ENCODE data around the gene LYPD8.

Gene LYPD8

DNA sequence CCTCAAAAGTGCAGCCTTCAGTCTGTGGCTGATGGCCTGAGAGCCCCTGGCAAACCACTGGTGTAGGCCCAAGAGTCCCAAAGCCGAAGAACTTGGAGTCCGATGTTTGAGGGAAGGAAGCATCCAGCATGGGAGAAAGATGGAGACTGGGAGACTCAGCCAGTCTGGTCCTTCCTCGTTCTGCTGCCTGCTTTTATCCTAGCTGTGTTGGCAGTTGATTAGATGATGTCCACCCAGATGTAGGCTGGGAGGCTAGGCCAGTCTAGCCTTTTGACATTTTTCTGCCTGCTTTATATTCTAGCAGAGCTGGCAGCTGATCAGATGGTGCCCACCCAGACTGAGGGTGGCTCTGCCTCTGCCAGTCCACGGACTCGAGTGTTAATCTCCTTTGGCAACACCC, 1.1 kb upstream of the LYPD8 start:
- no peak for DNase-seq

GRCh38 chr1:248756151-248756550, 592 bp upstream of the LYPD8 start:
- no peak for DNase-seq

DNA sequence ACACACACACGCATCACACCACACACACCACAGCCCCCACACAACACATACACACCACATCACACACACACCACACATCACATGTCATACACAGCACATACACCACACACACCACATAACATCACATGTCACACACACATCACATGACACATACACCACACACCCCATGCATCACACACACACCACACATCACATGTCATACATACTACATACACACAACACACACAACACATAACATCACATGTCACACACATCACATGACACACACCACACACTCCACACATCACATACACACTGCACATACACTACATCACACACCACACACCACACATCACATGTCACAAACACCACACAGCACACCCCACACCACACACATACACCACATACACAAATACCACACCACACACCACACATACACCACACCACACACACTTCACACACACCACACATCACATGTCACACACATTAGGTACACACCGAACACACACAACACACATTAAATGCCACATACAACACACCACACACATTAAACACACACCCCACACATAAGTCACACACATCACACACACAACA, 1.8 kb downstream of the LYPD8 start:
- no peak for DNase-seq

- DNase-seq, result no peak
Measured at GRCh38 chr1:248753029-248753594, 2.4 kb downstream of the LYPD8 start.

DNA sequence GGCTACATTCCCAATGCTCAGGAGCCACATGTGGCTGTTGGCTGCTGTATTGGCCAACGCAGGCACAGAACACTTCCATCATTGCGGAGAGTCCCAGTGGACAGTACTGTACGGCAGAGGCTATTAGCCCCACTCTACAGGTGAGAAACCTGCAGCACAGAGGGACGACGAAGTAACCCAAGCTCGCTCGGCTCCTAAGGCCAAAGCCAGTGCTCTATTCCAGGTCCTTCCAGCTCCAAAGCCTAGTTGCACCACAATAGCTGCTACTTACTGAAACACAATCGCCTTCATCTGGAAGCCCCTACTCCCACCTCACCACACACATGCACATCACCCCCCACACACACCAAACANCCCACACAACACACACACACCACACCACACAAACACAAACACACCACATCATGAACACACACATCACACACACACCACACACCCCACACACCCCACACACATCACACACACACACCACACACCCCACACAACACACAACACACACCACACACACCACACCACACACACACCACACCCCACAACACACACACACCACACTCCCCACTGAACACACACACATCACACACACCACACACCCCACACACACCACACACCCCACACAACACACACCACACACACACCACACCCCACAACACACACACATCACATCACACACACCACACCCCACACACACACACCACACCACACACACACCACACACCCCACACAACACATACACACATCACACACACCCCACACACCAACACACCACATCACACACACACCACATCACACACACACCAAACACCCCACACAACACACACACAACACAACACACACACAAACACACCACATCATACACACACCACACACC, 3.2 kb downstream of the LYPD8 start:
- no peak for DNase-seq

- DNase-seq, result no peak
Measured at GRCh38 chr1:248751635-248752034, 3.9 kb downstream of the LYPD8 start.

DNA sequence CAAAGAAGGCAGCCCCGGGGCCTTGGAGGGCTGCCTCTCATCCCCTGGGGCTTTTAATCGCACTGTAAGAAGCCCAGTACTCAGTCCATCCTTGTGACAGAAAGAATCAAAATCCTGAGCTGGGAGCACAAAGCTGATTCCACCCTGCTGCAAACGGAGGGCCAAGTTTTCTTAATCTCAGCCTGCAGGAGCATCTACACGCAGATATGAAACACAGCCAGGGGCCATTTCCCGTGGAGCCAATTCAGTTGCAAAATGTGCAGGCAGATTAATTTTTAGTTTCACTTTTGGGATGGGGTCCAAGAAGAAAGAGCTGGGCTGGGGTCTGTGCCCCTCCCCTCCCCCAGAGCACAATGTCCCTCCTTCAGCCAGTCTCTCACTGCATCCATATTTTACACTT, 4.4 kb downstream of the LYPD8 start:
- no peak for DNase-seq

DNA sequence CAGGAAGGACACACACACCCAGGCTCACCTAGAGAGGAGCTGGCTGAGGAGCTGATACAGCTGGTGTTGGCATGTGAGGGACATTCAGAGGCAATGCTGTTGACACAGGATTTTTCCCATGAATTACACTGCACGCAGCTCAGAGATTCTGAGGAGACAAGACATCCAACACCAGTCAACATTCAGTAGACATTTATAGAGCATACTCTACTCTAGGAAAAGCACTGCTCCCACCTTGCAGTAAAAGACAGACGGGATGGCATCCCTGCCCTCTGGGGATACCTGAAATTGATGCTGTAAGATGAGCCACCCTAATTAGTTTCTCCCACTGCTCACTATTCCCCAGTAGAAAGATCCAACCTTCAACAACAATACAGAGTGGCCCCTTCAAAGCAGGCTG, 5.1 kb downstream of the LYPD8 start:
- no peak for DNase-seq

DNA sequence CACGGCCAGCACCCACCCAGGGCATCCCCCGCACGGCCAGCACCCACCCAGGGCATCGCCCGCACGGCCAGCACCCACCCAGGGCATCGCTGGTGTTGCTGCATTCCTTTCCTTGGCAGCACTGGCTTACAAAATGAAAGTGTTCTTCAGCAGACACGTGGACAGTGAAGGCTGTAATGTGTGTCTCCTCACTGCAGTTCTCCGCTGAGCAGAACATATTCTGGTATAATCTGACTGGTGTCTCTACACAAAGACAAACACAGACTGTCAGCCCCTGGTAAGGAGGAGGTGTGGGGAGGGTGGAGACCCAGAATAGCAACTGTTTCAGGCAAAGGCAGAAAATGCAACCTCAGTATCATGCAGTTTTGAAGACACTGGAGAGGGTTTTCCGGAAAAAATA, 7.3 kb downstream of the LYPD8 start:
- no peak for DNase-seq

- DNase-seq, result no peak
Measured at GRCh38 chr1:248740876-248741275, 14.7 kb downstream of the LYPD8 start.

- DNase-seq, result no peak
Measured at GRCh38 chr1:248739572-248740205, 15.9 kb downstream of the LYPD8 start.

DNA sequence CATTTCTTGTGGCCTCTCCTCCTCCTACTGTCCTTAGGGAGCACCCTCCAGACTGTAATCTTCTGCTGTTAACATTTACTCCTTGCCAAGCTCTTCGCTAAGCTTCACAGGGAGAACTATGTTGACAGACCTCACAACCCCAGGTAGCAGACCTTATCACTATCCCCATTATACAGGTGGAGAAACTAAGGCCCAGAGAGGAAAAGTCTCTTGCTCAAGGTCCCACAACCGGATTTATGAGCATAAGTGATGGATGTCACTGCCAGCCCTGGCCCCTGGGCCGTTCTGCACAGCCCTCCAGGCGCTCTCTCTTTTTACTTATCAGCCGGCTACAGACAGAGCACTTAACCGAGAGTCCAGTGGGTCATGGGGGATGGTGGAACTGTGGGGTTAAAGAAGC, 18.1 kb downstream of the LYPD8 start:
- no peak for DNase-seq

DNA sequence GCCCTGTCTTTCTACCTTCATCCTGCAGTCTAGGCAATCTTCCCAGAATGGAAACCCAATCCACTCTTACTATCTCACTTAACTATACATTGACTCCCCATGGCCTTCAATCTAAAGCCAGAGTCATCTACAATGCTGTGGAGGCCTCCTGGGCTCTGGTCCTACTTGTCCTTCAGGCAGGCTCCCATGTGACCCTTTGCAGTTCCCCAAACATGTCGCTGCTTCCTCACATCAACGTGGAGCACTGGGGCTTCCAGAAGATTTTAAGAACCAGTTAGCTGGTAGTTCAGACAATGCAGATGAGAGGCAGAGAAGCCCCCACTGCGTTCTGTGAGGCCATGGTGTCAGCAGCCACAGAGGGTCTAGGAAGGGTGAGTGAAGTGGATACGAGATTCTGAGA, 18.6 kb downstream of the LYPD8 start:
- DNase-seq, result no peak

- DNase-seq, result no peak
Measured at GRCh38 chr1:248733566-248733965, 22.0 kb downstream of the LYPD8 start.

GRCh38 chr1:248730507-248731335, 24.8 kb downstream of the LYPD8 start:
- DNase-seq, result no peak

DNA sequence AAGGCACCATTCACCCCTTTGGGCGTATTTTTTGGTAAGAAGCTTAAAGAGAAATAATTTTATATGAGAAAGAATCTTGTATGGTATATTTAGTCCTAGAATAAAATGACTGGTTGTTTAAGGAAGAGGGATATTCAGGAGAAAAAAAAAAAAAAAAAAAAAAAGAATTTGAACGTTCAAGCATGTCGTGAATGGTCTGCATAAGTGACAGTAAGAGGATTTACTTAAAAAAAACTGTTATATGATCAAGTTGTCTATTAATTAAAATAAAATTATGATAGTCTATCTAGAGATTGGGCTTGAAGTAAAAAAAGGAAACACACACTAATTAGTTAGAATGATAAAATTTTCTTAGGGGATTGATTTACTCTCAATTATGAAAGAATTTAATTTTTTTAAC, 41.3 kb downstream of the LYPD8 start:
- no peak for DNase-seq

DNA sequence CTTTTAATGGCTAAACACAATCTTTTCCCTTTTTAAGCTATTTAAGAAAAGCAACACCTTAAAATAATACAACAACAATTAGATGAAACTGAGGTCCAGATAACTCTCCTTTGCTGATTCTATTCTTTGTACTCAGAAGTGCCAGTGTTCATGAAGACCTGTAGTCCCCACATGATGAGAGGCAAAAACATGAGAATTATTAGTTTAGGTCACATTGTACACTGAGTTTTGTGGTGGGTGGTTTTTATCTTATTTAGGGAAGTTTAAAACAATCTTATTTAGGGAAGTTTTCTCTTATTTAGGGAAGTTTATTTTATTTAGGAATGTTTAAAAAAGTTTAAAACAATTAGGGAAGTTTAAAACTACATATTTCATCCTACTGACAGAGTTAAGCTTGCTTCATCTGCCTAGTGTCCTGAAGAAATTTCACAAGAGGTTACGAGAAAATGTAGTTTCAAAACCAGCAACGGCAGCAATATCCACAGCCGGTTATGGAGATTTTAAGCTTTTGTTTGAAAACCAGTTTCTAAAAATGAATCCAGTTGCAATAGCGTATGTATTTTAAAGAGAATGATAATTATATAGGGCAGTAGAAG, 45.2 kb downstream of the LYPD8 start:
- no peak for DNase-seq

DNA sequence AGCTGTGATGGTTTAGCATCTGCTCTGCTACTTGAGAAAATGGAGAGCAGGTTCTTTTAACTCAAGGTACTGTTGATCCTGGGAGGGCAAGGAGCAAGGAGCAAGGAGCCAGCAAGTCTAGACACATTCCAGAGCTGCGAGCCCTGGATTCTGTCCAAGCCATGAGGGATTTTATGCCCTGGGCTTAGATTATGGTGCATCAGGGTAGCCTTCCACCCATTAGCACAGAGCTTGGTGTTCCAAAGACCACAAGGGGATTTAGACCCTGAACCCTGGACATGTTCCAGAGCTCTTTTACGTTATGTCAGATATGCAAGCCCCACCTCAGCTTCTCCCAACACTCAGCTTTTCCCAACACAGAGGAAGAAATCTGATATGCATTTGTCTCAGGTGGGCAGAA, 51.0 kb downstream of the LYPD8 start:
- no peak for DNase-seq

DNA sequence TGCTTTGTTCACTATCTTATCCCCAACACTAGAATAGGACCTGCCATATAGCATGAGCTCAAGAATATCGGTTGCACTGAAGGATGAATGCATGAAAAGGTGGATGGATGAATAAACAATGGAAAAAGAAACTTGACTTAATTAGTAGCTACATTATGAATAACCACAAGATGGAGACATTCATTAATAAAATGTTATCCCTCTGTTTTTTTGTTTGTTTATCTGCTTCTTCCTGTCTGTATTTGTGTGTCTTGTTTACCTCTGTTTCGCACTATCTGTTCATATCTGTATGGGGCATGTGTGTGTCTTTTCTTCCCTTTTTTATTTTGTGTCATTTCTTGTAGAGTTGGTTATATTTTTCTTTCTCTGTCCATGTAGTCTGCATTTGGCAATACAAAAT, 51.9 kb downstream of the LYPD8 start:
- DNase-seq, result no peak

DNA sequence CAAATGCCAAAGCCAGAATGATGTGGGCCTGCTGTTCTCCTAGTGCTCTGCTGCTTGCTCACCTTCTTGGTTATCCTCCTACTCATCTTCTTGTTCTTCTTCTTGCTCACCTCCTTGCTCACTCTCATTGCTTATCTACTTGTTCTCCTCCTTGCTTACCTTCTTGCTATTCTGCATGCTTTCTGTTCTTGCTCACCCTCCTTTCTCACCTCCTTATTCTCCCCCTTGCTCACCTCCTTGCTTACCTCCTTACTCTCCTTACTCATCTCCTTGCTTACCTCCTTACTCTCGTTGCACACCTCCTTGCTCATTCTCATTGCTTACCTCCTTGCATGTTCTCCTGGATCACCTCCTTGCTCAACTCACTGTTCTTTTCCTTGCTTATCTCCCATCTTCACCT, 52.8 kb downstream of the LYPD8 start, which contains the start of gene OR14I1:
Gene OR14I1, minus strand, starts transcription at position 53 of the 400 bp plus-strand sequence.
- DNase-seq, result no peak

DNA sequence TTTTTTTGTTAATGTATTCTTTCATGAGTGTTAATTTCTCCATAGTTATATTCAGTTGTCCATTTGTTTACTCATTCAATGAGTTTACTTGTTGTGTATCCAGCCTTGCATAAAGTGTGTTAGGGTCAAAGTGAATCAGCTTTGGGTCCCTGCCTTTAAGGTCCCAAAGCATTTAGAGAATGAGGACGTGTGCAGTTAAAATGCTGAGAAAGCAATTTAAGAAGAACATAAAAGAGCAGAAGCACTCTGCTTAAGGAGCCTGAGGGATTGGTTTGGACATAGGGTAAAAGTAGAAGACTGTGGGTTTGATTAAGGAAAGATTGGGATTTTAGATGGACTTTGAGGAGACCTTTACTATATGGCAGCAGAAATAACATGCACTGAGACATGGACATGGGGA, 56.5 kb downstream of the LYPD8 start:
- no peak for DNase-seq

- no peak for DNase-seq
Measured at GRCh38 chr1:248697907-248698306, 57.7 kb downstream of the LYPD8 start.

DNA sequence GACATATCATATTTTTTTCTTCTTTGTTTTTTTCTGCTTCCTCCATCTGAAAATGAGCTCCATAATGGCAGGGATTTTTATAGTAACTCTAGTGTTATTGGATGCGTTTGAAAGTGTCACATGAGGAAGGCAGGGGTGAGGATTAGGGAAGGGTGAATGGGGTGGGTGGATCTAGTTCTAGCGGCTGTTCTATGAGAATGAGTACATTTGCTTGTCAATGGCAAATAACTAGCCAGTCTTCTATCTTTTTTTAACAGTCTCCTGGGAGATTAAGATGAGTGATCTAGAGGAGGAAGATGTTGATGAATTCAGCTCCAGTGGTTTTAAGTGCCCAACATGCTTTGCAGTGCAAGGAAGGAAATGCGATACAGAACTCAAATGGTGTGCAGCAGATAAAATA, 58.8 kb downstream of the LYPD8 start:
- no peak for DNase-seq

All from activated CD8-positive, alpha-beta memory T cell treated with anti-CD3 and anti-CD28 coated beads, Interleukin-2, amount 50 U/mL, for 48 hours (primary cell).